Endodermal cell (in vitro differentiated cells): ENCODE data around the gene NFKBIE. TPM values are rescaled to one million over a fixed set of nuclear protein-coding genes. Genes with fewer than 3 reads are reported as not detected.

Experiments
- DNase-seq: peaks from one replicate; pipeline ENCODE4 v3.0.0-alpha.2; 2017
- H3K27ac ChIP-seq: 2 replicates; pipeline ENCODE4 v1.5.1; 2013; ENCODE audit warnings: mild to moderate bottlenecking, low read depth, low read length, moderate library complexity
- H3K27me3 ChIP-seq: 2 replicates; pipeline ENCODE4 v1.6.1; 2013; ENCODE audit warnings: mild to moderate bottlenecking, low read length, moderate library complexity; ENCODE audit not compliant: insufficient read depth, control insufficient read depth, poor library complexity, severe bottlenecking
- H3K36me3 ChIP-seq: 2 replicates; pipeline ENCODE4 v1.7.0; 2013; ENCODE audit warnings: mild to moderate bottlenecking, low read length, moderate library complexity; ENCODE audit not compliant: control insufficient read depth, insufficient read depth
- H3K4me1 ChIP-seq: one replicate; pipeline ENCODE4 v1.7.0; 2013; ENCODE audit warnings: low read length; ENCODE audit not compliant: control insufficient read depth, insufficient read depth
- H3K4me3 ChIP-seq: 2 replicates; pipeline ENCODE4 v1.5.1; 2013; ENCODE audit warnings: mild to moderate bottlenecking, low read length, moderate library complexity
- H3K9ac ChIP-seq: 2 replicates; pipeline ENCODE4 v1.6.1; 2013; ENCODE audit warnings: mild to moderate bottlenecking, low read length, moderate library complexity; ENCODE audit not compliant: poor library complexity, severe bottlenecking; ENCODE audit errors: extremely low read depth
- H3K9me3 ChIP-seq: 2 replicates; pipeline ENCODE4 v1.6.1; 2013; ENCODE audit warnings: mild to moderate bottlenecking, low read length, moderate library complexity; ENCODE audit not compliant: control insufficient read depth
- H3K27ac Mint-ChIP-seq: 2 replicates; pipeline ENCODE4 v1.8.0; 2020; ENCODE audit warnings: mixed read lengths
- H3K27me3 Mint-ChIP-seq: 2 replicates; pipeline ENCODE4 v1.8.0; 2021; ENCODE audit warnings: mild to moderate bottlenecking, mixed read lengths; ENCODE audit not compliant: insufficient read depth
- H3K36me3 Mint-ChIP-seq: 2 replicates; pipeline ENCODE4 v1.8.0; 2020; ENCODE audit warnings: low read depth, mixed read lengths
- H3K4me1 Mint-ChIP-seq: 2 replicates; pipeline ENCODE4 v1.8.0; 2020; ENCODE audit warnings: mixed read lengths
- H3K4me3 Mint-ChIP-seq: 2 replicates; pipeline ENCODE4 v1.8.0; 2020; ENCODE audit warnings: mild to moderate bottlenecking, moderate library complexity, mixed read lengths
- H3K9me3 Mint-ChIP-seq: 2 replicates; pipeline ENCODE4 v1.8.0; 2020; ENCODE audit warnings: mild to moderate bottlenecking, mixed read lengths
- WGBS, 2 experiments: methylation state at CpG; one replicate each; pipeline versions ENCODE4 v1.1.5 to v1.1.7; 2013; ENCODE audit warnings: missing lambda C conversion rate in 2 of 2, mixed read lengths in 1 of 2; ENCODE audit not compliant: insufficient coverage in 1 of 2, insufficient read length in 1 of 2; 5-methylcytosine and 5-hydroxymethylcytosine counted together
- total RNA-seq, 2 donors: library from RNA; stranded (reverse); fragmentation: NEBNext Ultra II Directional in 1 of 2; extraction: Animal tissue kit (Norgen Biotek cat#: 25700) in 1 of 2; gene quantifications; 2 replicates in 1 of 2; 3 replicates in 1 of 2; pipeline ENCODE4 v1.2.1, GENCODE V29; 2021
- TF ChIP-seq, protein P1 (sequence below): fragments of 200-600 bp; sonication (generic); conservative IDR thresholded peaks from 2 replicates; pipeline ENCODE4 v1.5.0; 2021; ENCODE audit warnings: antibody characterized with exemption, mild to moderate bottlenecking

The NFKBIE gene
- total RNA-seq, 2 donors from 2014 or later, result 8.3 to 11.0 TPM

DNA sequence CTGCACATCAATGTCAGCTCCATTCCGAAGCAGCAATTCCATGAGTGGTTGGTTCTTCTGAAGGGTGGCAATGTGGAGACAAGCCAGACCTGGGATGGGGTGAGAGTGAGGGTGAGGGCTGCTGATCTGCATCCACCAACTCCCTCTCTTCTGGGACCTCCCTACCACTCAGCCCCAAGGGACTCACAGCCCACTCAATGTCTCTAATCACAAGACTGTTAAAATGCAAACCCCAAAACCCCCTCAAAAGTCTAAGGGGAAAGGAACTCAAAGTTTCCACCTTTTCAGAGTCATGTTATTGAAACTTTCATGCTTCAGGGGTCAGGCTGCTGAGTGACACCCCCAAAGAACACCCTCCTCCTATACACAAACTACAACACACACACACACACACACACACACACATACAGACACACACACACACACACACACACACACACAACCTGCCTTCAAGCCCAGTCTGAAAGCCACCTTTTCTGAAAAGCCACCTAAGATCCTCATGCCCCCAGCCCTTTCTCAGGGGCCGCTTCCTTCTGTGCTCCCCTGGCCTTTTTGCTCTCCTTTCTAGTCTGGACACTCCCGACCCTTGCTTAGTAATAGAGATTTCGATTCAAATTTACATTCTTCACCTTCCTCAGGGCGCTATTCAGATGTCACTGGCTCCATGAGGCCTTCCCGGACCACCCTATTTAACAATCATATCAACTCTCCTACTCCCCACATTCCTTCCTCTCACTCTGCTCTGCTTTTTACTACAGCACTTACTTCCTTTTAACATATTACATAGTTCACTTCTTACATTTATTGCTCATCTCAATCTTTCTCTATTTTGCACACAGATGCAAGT lies 4.7 kb downstream of the NFKBIE start:
- Mint-ChIP-seq H3K27me3 (peaks cover 10% of the 10 kb centered on the region), H3K9me3 (no peaks in the 10 kb centered on the region), H3K4me3 (no peak overlapping the region), H3K36me3 (peaks cover 5% of the 10 kb centered on the region), H3K4me1 (peaks cover 36% of the 10 kb centered on the region), H3K27ac (no peak overlapping the region)
- Histone ChIP-seq H3K4me1 (peaks cover 8% of the 10 kb centered on the region), H3K4me3 (no peak overlapping the region), H3K36me3 (peaks cover 6% of the 10 kb centered on the region), H3K27me3 (no peaks in the 10 kb centered on the region), H3K9ac (no peak overlapping the region), H3K27ac (no peak overlapping the region), H3K9me3 (no peaks in the 10 kb centered on the region)
- 86 to 87% methylated on average over 4 to 6 of the region's 6 CpGs for WGBS, 2 experiments
- TF ChIP-seq, protein P1, sequence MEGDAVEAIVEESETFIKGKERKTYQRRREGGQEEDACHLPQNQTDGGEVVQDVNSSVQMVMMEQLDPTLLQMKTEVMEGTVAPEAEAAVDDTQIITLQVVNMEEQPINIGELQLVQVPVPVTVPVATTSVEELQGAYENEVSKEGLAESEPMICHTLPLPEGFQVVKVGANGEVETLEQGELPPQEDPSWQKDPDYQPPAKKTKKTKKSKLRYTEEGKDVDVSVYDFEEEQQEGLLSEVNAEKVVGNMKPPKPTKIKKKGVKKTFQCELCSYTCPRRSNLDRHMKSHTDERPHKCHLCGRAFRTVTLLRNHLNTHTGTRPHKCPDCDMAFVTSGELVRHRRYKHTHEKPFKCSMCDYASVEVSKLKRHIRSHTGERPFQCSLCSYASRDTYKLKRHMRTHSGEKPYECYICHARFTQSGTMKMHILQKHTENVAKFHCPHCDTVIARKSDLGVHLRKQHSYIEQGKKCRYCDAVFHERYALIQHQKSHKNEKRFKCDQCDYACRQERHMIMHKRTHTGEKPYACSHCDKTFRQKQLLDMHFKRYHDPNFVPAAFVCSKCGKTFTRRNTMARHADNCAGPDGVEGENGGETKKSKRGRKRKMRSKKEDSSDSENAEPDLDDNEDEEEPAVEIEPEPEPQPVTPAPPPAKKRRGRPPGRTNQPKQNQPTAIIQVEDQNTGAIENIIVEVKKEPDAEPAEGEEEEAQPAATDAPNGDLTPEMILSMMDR, result no peak
- DNase-seq, result no peak

DNA sequence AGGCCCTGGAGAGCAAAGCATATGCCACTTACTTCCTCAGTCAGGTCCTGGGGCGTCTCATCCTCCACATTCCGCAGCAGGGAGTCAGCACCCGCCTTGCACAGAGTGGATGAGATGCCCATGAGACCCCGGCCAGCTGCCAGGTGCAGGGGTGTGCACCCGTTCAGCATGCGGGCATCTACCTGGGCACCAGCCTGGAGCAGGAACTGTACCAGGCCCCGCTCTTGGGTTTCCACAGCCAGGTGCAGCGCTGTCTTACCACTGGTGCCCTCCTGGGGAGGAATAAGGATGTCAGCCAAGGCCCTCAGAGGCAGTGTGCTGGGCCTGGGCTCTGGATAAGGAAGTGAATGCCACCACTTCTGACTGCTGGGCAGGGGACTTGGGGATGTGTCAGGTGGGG lies 5.3 kb downstream of the NFKBIE start:
- Mint-ChIP-seq H3K9me3 (no peaks in the 10 kb centered on the region), H3K27me3 (peaks cover 10% of the 10 kb centered on the region), H3K4me1 (peaks cover 40% of the 10 kb centered on the region), H3K4me3 (no peak overlapping the region), H3K36me3 (peaks cover 12% of the 10 kb centered on the region), H3K27ac (no peak overlapping the region)
- Histone ChIP-seq H3K36me3 (peaks cover 9% of the 10 kb centered on the region), H3K4me1 (peaks cover 8% of the 10 kb centered on the region), H3K4me3 (no peak overlapping the region), H3K9me3 (no peaks in the 10 kb centered on the region), H3K9ac (no peak overlapping the region), H3K27me3 (no peaks in the 10 kb centered on the region), H3K27ac (no peak overlapping the region)
- no peak for DNase-seq
- WGBS, 2 experiments, result 94 to 100% methylated on average over 7 to 8 of the region's 8 CpGs
- TF ChIP-seq, protein P1, result no peak

DNA sequence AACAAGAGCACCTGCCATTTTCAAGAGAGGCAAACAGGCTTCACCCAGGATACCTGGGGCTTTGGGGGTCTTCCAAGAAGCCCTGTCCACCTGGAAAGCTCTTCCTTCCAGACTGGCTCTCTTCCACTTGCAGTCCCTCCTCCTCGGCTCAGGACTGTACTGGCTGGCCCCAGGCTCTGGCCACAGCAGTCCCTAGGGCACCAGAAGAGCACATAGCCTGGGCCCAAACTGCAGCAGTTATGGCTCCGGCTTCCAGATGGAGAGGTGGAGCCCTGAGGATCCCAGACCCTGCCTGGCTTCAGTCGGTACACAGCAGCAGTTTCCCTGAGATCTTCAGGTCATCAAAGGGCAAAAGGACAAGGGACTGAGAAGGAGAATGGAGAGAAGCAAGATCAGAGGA lies 6.4 kb downstream of the NFKBIE start:
- TF ChIP-seq, protein P1, result no peak
- DNase-seq, result no peak
- Mint-ChIP-seq H3K4me3 (no peak overlapping the region), H3K4me1 (peaks cover 32% of the 10 kb centered on the region), H3K27me3 (peaks cover 2% of the 10 kb centered on the region), H3K36me3 (peaks cover 20% of the 10 kb centered on the region), H3K9me3 (no peaks in the 10 kb centered on the region), H3K27ac (no peak overlapping the region)
- H3K4me1 ChIP-seq, result peaks cover 3% of the 10 kb centered on the region
- no peak overlapping the region for H3K9ac ChIP-seq
- H3K27me3 ChIP-seq, result no peaks in the 10 kb centered on the region
- no peak overlapping the region for H3K27ac ChIP-seq
- no peaks in the 10 kb centered on the region for H3K9me3 ChIP-seq
- WGBS, 2 experiments, result 93 to 100% methylated on average over 3 of the region's 3 CpGs
- peaks cover 20% of the 10 kb centered on the region for H3K36me3 ChIP-seq
- H3K4me3 ChIP-seq, result no peak overlapping the region
